IMR-90 (cell line): ENCODE results near the gene CLHC1. TPM values are rescaled to one million over a fixed set of nuclear protein-coding genes. Genes with fewer than 3 reads are reported as not detected.

ENCODE experiments used
- ATAC-seq: fragments of 200-7000 bp; cut with Tn5 transposase; 2 replicates; pipeline ENCODE4 v1.9.1; 2020; ENCODE audit warnings: low read depth, mild to moderate bottlenecking, moderate library complexity
- BruUV-seq: library from RNA; stranded (reverse); fragments of 400-500 nt; replicated peaks from 2 replicates; lab custom pipeline; 2021; lab: Mats Ljungman, UMichigan
- CTCF ChIA-PET: fragments of 300-600 bp; formaldehyde crosslinking; extraction: SDS; loops from one replicate; lab custom pipeline; 2021; ENCODE audit warnings: antibody characterized with exemption; lab: Yijun Ruan, JAX
- POLR2A ChIA-PET: fragments of 300-600 bp; sonication (Branson Sonifier 250); formaldehyde crosslinking; loops from one replicate; lab custom pipeline; 2022; ENCODE audit warnings: antibody characterized with exemption; ENCODE audit not compliant: unreplicated experiment; lab: Charles Lee
- DNase-seq: peaks from one replicate; pipeline ENCODE4 v3.0.0; 2013
- H2AFZ ChIP-seq: replicated peaks from 2 replicates; pipeline ENCODE3; 2013; ENCODE audit warnings: low read length, mild to moderate bottlenecking; ENCODE audit not compliant: poor library complexity
- H2AK5ac ChIP-seq: 2 replicates; pipeline ENCODE4 v1.6.1; 2013; ENCODE audit warnings: low read depth, low read length, inconsistent platforms
- H2AK9ac ChIP-seq: replicated peaks from 2 replicates; pipeline ENCODE3; 2013; ENCODE audit warnings: mild to moderate bottlenecking, low read depth, low read length, moderate library complexity; ENCODE audit not compliant: poor library complexity
- H2BK120ac ChIP-seq: 2 replicates; pipeline ENCODE4 v1.6.1; 2013; ENCODE audit warnings: low read depth, low read length, inconsistent platforms
- H2BK15ac ChIP-seq: 3 replicates; pipeline ENCODE4 v1.6.1; 2013; ENCODE audit warnings: low read depth, low read length, inconsistent platforms
- H2BK20ac ChIP-seq: 2 replicates; pipeline ENCODE4 v1.6.1; 2013; ENCODE audit warnings: low read depth, mild to moderate bottlenecking, inconsistent platforms, low read length, moderate library complexity
- H2BK5ac ChIP-seq: 2 replicates; pipeline ENCODE4 v1.6.1; 2013; ENCODE audit warnings: mild to moderate bottlenecking, low read depth, low read length, inconsistent platforms; ENCODE audit not compliant: poor library complexity, severe bottlenecking
- H3K14ac ChIP-seq: replicated peaks from 2 replicates; pipeline ENCODE4 v1.6.1; 2013; ENCODE audit warnings: low read depth, low read length, inconsistent platforms
- H3K18ac ChIP-seq: 2 replicates; pipeline ENCODE4 v1.6.1; 2013; ENCODE audit warnings: low read depth, low read length, control low read depth
- H3K23ac ChIP-seq: 2 replicates; pipeline ENCODE4 v1.6.1; 2013; ENCODE audit warnings: low read depth, low read length, inconsistent platforms
- H3K27ac ChIP-seq: 2 replicates; pipeline ENCODE4 v1.5.1; 2013; ENCODE audit warnings: mild to moderate bottlenecking, control low read depth, low read length; ENCODE audit not compliant: insufficient read depth
- H3K27me3 ChIP-seq: 2 replicates; pipeline ENCODE4 v1.6.1; 2013; ENCODE audit warnings: low read length; ENCODE audit not compliant: control insufficient read depth, insufficient read depth
- H3K36me3 ChIP-seq: 2 replicates; pipeline ENCODE4 v1.6.1; 2013; ENCODE audit warnings: low read length, mixed read lengths; ENCODE audit not compliant: control insufficient read depth, insufficient read depth
- H3K4ac ChIP-seq: 2 replicates; pipeline ENCODE4 v1.6.1; 2013; ENCODE audit warnings: low read depth, low read length, inconsistent platforms
- H3K4me1 ChIP-seq: 2 replicates; pipeline ENCODE4 v1.6.1; 2013; ENCODE audit warnings: low read length, mixed read lengths; ENCODE audit not compliant: control insufficient read depth, insufficient read depth
- H3K4me2 ChIP-seq: 2 replicates; pipeline ENCODE4 v1.6.1; 2013; ENCODE audit warnings: low read depth, mild to moderate bottlenecking, control low read depth, low read length, moderate library complexity
- H3K4me3 ChIP-seq: 2 replicates; pipeline ENCODE4 v1.5.1; 2013; ENCODE audit warnings: low read depth, mild to moderate bottlenecking, control low read depth, low read length, moderate library complexity; ENCODE audit not compliant: insufficient read depth
- H3K56ac ChIP-seq: 2 replicates; pipeline ENCODE4 v1.6.1; 2013; ENCODE audit warnings: low read length, inconsistent platforms; ENCODE audit not compliant: insufficient read depth; ENCODE audit errors: extremely low read depth
- H3K79me1 ChIP-seq, 2 experiments: 2 replicates each; pipeline ENCODE4 v1.6.1; 2013; ENCODE audit warnings: low read length in 2 of 2, inconsistent platforms in 1 of 2, low read depth in 1 of 2
- H3K9ac ChIP-seq: 2 replicates; pipeline ENCODE4 v1.6.1; 2013; ENCODE audit warnings: low read depth, low read length, control low read depth
- H3K9me1 ChIP-seq: 2 replicates; pipeline ENCODE4 v1.6.1; 2013; ENCODE audit warnings: low read length, inconsistent platforms; ENCODE audit not compliant: insufficient read depth
- H3K9me3 ChIP-seq: 2 replicates; pipeline ENCODE4 v1.6.1; 2013; ENCODE audit warnings: low read length; ENCODE audit not compliant: control insufficient read depth, insufficient read depth
- H4K20me1 ChIP-seq: 2 replicates; pipeline ENCODE4 v1.6.1; 2013; ENCODE audit warnings: low read length, inconsistent platforms; ENCODE audit not compliant: insufficient read depth
- H4K5ac ChIP-seq: 2 replicates; pipeline ENCODE4 v1.6.1; 2013; ENCODE audit warnings: mild to moderate bottlenecking, low read depth, low read length, control low read depth
- H4K8ac ChIP-seq, 2 experiments: 2 replicates each; pipeline ENCODE4 v1.6.1; 2013; ENCODE audit warnings: low read depth in 2 of 2, low read length in 2 of 2, control low read depth in 1 of 2, inconsistent platforms in 1 of 2
- H4K91ac ChIP-seq: 2 replicates; pipeline ENCODE4 v1.6.1; 2013; ENCODE audit warnings: low read depth, low read length, inconsistent platforms; ENCODE audit not compliant: insufficient read depth
- CHD1 ChIP-seq: IDR thresholded peaks from 2 replicates; pipeline ENCODE4 v1.6.1; 2012; ENCODE audit warnings: low read depth, low read length, improper control_type of control experiment
- FOS ChIP-seq: fragments of 150-350 bp; IDR thresholded peaks from 2 replicates; pipeline ENCODE4 v1.6.1; 2016; ENCODE audit warnings: low read depth, low read length
- MAFK ChIP-seq: IDR thresholded peaks from 2 replicates; pipeline ENCODE4 v1.6.1; 2012; ENCODE audit warnings: low read depth, low read length, improper control_type of control experiment
- MAZ ChIP-seq: IDR thresholded peaks from 2 replicates; pipeline ENCODE4 v1.6.1; 2012; ENCODE audit warnings: low read depth, mild to moderate bottlenecking, low read length, improper control_type of control experiment, moderate library complexity, borderline replicate concordance
- MXI1 ChIP-seq: IDR thresholded peaks from 2 replicates; pipeline ENCODE4 v1.6.1; 2012; ENCODE audit warnings: low read depth, mild to moderate bottlenecking, low read length, moderate library complexity, borderline replicate concordance
- POLR2A ChIP-seq: IDR thresholded peaks from 2 replicates; pipeline ENCODE4 v1.6.1; 2012; ENCODE audit warnings: mild to moderate bottlenecking, low read depth, low read length
- RAD21 ChIP-seq: IDR thresholded peaks from 2 replicates; pipeline ENCODE4 v1.6.1; 2012; ENCODE audit warnings: low read length, improper control_type of control experiment
- RCOR1 ChIP-seq: IDR thresholded peaks from 2 replicates; pipeline ENCODE4 v1.6.1; 2012; ENCODE audit warnings: mild to moderate bottlenecking, low read length, improper control_type of control experiment; ENCODE audit not compliant: insufficient replicate concordance
- RFX5 ChIP-seq: IDR thresholded peaks from 2 replicates; pipeline ENCODE4 v1.8.0; 2012; ENCODE audit warnings: low read depth, mild to moderate bottlenecking, low read length, moderate library complexity
- SMC3 ChIP-seq: fragments of 150-350 bp; IDR thresholded peaks from 2 replicates; pipeline ENCODE4 v1.6.1; 2016; ENCODE audit warnings: low read depth, mild to moderate bottlenecking, antibody characterized with exemption, low read length, moderate library complexity
- WGBS, 2 experiments: methylation state at CpG; one replicate each; pipeline versions ENCODE4 v1.1.5 to v1.1.7; 2013; ENCODE audit warnings: missing lambda C conversion rate in 2 of 2; ENCODE audit not compliant: insufficient read length in 1 of 2; ENCODE audit errors: extremely low coverage in 2 of 2; 5-methylcytosine and 5-hydroxymethylcytosine counted together
- dilution Hi-C: fragments of 300-500 bp; cut with HindIII; formaldehyde crosslinking; loops from one replicate; pipeline ENCODE4 v1.14.3; 2018; ENCODE audit warnings: low sequenced_read_pairs; ENCODE audit not compliant: unreplicated experiment
- in situ Hi-C: fragments of 300-500 bp; cut with MboI; formaldehyde crosslinking; loops from 3 replicates; pipeline ENCODE4 v1.14.3; 2019; ENCODE audit warnings: low sequenced_read_pairs, inconsistent platforms, mixed read lengths
- intact Hi-C: fragments of 100-400 bp; cut with micrococcal nuclease; formaldehyde crosslinking; loops from 2 replicates; pipeline ENCODE4 v1.10.0; 2022
- polyA plus RNA-seq, 3 experiments: library from polyadenylated mRNA; depleted of rRNA; stranded (reverse); fragments of >200 nt; gene quantifications; 2 replicates each; pipeline ENCODE4 v1.2.3, GENCODE V29; 2012; ENCODE audit warnings: low replicate concordance in 1 of 3
- total RNA-seq: library from RNA; depleted of rRNA; stranded (reverse); fragments of >200 nt; gene quantifications from 2 replicates; pipeline ENCODE4 v1.2.3, GENCODE V29; 2012
- TF ChIP-seq, protein P1 (sequence below): fragments of 150-350 bp; IDR thresholded peaks from 2 replicates; pipeline ENCODE4 v1.6.1; 2016; ENCODE audit warnings: low read depth, mild to moderate bottlenecking, low read length, moderate library complexity, borderline replicate concordance
- TF ChIP-seq, protein P2 (sequence below): conservative IDR thresholded peaks from 2 replicates; pipeline ENCODE4 v1.5.1; 2012; ENCODE audit warnings: mild to moderate bottlenecking, low read depth, low read length, improper control_type of control experiment

CLHC1 gene
- total and polyA plus RNA-seq, 2 of the 4 experiments (the other 2 are of a cell fraction): 2.3 to 5.3 TPM

DNA sequence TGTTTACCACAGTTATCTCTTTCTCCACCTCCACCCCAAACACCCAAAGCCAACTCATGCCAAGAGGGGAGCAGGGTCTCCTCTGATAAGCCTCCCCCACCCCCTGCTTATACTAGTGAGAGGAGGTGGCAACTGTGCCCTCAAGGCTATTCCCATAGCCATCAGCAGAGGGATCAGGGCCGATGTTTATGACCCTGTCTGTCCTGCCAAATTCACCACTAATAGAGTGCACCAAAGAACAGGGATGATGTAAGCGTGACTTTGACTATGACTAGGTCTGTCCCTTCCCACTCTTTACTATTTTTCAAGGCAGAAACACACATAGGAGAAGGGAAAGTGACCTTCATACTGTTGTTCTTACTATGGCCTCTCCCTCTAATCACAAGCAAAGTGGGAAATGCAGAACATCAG, 74.6 kb downstream of the CLHC1 start (continued):
- no peak for TF ChIP-seq CHD1

DNA sequence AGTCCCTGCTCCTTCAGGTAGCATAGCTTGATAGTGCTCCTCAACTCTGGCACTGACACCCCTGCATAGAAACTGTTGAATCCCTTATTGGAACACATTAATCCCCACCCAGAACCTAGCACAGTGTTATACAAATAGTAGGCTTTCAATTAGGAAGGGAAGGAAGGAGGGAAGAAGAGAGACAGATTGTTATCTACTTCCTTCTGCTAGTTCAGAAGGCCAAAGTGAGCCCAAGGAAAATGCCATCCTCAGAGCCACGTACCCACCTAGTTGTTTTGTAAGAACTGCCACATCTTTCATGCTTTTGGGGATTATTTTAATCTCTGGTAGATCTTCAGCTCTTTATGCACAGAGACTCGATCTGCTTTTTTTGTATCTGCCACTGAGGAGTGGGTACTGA, 75.1 kb downstream of the CLHC1 start:
- Histone ChIP-seq H2BK20ac (peak overlapping the region; percentile 88), H3K14ac (peak overlapping the region; percentile 96), H3K56ac (peak overlapping the region; percentile 87), H3K36me3 (no peaks in the 10 kb centered on the region), H4K91ac (peak overlapping the region; percentile 94), H2AK9ac (peak overlapping the region; percentile 56), H3K27me3 (no peaks in the 10 kb centered on the region), H3K27ac (peak overlapping the region; percentile 97), H2AFZ (peak overlapping the region; percentile 64), H3K9ac (peak overlapping the region; percentile 65; the same call in 1 of the 2 replicates), H4K8ac (peak overlapping the region; percentile 66 to 85; a peak in 3 of 4 replicates), H2BK120ac (peak overlapping the region; percentile 98), H2AK5ac (peak overlapping the region; percentile 94), H4K20me1 (peaks cover 3% of the 10 kb centered on the region; the same call in 1 of the 2 replicates), H3K4ac (peak overlapping the region; percentile 94), H2BK5ac (peak overlapping the region; percentile 90), H3K4me1 (peaks cover 55% of the 10 kb centered on the region), H3K23ac (peak overlapping the region; percentile 87), H3K4me3 (no peak overlapping the region), H3K9me3 (no peaks in the 10 kb centered on the region), H4K5ac (peak overlapping the region; percentile 83), H2BK15ac (peak overlapping the region; percentile 97; the same call in 2 of the 3 replicates), H3K9me1 (peaks cover 50% of the 10 kb centered on the region), H3K4me2 (peak overlapping the region; percentile 69; the same call in 1 of the 2 replicates), H3K79me1 (peaks cover 16 to 42% of the 10 kb centered on the region in 2 experiments; a peak in 3 of 4 replicates), H3K18ac (peak overlapping the region; percentile 91)
- no TSS peak for BruUV-seq
- 100% methylated on average over 1 of the region's 2 CpGs; no CpG with 5 or more reads in 1 of the 2 experiments for WGBS, 2 experiments
- DNase-seq (no peak), ATAC-seq (no peak)
- in situ Hi-C loops (no loop called here), intact Hi-C loops (no loop called here), dilution Hi-C loops (loop anchor here (25.0 kb wide), 1 partner anchor 145 kb away; no protein-coding TSS in a partner anchor)
- ChIA-PET POLR2A (interaction anchor here (1.0 kb wide), 2 partner anchors 11 to 45 kb away, joined by 3 to 5 read pairs; no protein-coding TSS in a partner anchor), CTCF (interaction anchor here (0.6 kb wide), 2 partner anchors 49 to 632 kb away, joined by 3 to 6 read pairs; no protein-coding TSS in a partner anchor)
- TF ChIP-seq SMC3 (no peak), RCOR1 (no peak), RFX5 (no peak), RAD21 (no peak), POLR2A (no peak), MXI1 (no peak), MAFK (no peak), MAZ (no peak), FOS (no peak)
- TF ChIP-seq, protein P1, sequence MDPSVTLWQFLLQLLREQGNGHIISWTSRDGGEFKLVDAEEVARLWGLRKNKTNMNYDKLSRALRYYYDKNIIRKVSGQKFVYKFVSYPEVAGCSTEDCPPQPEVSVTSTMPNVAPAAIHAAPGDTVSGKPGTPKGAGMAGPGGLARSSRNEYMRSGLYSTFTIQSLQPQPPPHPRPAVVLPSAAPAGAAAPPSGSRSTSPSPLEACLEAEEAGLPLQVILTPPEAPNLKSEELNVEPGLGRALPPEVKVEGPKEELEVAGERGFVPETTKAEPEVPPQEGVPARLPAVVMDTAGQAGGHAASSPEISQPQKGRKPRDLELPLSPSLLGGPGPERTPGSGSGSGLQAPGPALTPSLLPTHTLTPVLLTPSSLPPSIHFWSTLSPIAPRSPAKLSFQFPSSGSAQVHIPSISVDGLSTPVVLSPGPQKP: no peak
- TF ChIP-seq, protein P2, sequence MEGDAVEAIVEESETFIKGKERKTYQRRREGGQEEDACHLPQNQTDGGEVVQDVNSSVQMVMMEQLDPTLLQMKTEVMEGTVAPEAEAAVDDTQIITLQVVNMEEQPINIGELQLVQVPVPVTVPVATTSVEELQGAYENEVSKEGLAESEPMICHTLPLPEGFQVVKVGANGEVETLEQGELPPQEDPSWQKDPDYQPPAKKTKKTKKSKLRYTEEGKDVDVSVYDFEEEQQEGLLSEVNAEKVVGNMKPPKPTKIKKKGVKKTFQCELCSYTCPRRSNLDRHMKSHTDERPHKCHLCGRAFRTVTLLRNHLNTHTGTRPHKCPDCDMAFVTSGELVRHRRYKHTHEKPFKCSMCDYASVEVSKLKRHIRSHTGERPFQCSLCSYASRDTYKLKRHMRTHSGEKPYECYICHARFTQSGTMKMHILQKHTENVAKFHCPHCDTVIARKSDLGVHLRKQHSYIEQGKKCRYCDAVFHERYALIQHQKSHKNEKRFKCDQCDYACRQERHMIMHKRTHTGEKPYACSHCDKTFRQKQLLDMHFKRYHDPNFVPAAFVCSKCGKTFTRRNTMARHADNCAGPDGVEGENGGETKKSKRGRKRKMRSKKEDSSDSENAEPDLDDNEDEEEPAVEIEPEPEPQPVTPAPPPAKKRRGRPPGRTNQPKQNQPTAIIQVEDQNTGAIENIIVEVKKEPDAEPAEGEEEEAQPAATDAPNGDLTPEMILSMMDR: no peak
